Upper lobe of left lung (tissue), 4 donors: ENCODE data around the gene SRD5A1.

Source experiments
- POLR2A ChIP-seq, 4 donors: fragments of 450-650 bp; IDR thresholded peaks; one replicate each; pipeline ENCODE4 v1.5.1; 2016 to 2017; ENCODE audit warnings: antibody characterized with exemption in 4 of 4, mild to moderate bottlenecking in 2 of 4
- POLR2AphosphoS5 ChIP-seq, 2 donors: sonication (generic); formaldehyde crosslinking; IDR thresholded peaks; one replicate each; pipeline ENCODE4 v1.5.1; 2017; ENCODE audit warnings: antibody characterized with exemption in 2 of 2

- TF ChIP-seq POLR2AphosphoS5 (IDR thresholded peaks at IDR 0.05) (peak; percentile 18 to 54), POLR2A (IDR thresholded peaks at IDR 0.05) (peak; percentile 43 to 85 (median 57))
Observed at GRCh38 chr5:6712577-6713273, 79.5 kb downstream of the SRD5A1 start.
